Measurements from ENCODE around the gene TJP2.
A peak's percentile ranks its signal among the peaks of the same experiment; 100 is the strongest.

Gene TJP2

GRCh38 chr9:69176471-69177171 is 2.5 kb downstream of the TJP2 start:
- no peak overlapping the region for H3K4me3 ChIP-seq (ENCODE audit: low read depth, low read length)
- H3K4me1 ChIP-seq (ENCODE audit: control insufficient read depth, insufficient read depth, low read length, unreplicated experiment), result peaks cover 58% of the 10 kb centered on the region
- no peaks in the 10 kb centered on the region for H3K27me3 ChIP-seq (ENCODE audit: insufficient read depth, low read length)
- H3K27ac ChIP-seq (ENCODE audit: low read depth, low read length), result no peak overlapping the region
- H3K79me2 ChIP-seq (ENCODE audit: control insufficient read depth, insufficient read depth, low read length, unreplicated experiment), result peaks cover 40% of the 10 kb centered on the region
- no peaks in the 10 kb centered on the region for H3K36me3 ChIP-seq (ENCODE audit: insufficient read depth, low read length)
- no peak overlapping the region for H2AFZ ChIP-seq (ENCODE audit: low read length, unreplicated experiment)

GRCh38 chr9:69178583-69179011 is 4.5 kb downstream of the TJP2 start:
- Histone ChIP-seq H3K4me3 (ENCODE audit: low read depth, low read length) (no peak overlapping the region), H3K79me2 (ENCODE audit: control insufficient read depth, insufficient read depth, low read length, unreplicated experiment) (peaks cover 54% of the 10 kb centered on the region), H2AFZ (ENCODE audit: low read length, unreplicated experiment) (no peak overlapping the region), H3K36me3 (ENCODE audit: insufficient read depth, low read length) (no peaks in the 10 kb centered on the region), H3K4me1 (ENCODE audit: control insufficient read depth, insufficient read depth, low read length, unreplicated experiment) (peaks cover 55% of the 10 kb centered on the region), H3K27me3 (ENCODE audit: insufficient read depth, low read length) (no peaks in the 10 kb centered on the region), H3K27ac (ENCODE audit: low read depth, low read length) (no peak overlapping the region)

GRCh38 chr9:69179037-69179436 is 5.0 kb downstream of the TJP2 start:
- Histone ChIP-seq H3K27me3 (ENCODE audit: insufficient read depth, low read length) (no peaks in the 10 kb centered on the region), H2AFZ (ENCODE audit: low read length, unreplicated experiment) (no peak overlapping the region), H3K27ac (ENCODE audit: low read depth, low read length) (0 out of 2 replicates have a peak overlapping the region, but pooled peaks have one; percentile 16), H3K79me2 (ENCODE audit: control insufficient read depth, insufficient read depth, low read length, unreplicated experiment) (peaks cover 55% of the 10 kb centered on the region), H3K4me3 (ENCODE audit: low read depth, low read length) (no peak overlapping the region), H3K4me1 (ENCODE audit: control insufficient read depth, insufficient read depth, low read length, unreplicated experiment) (peaks cover 55% of the 10 kb centered on the region), H3K36me3 (ENCODE audit: insufficient read depth, low read length) (no peaks in the 10 kb centered on the region)

GRCh38 chr9:69180200-69180599 is 6.1 kb downstream of the TJP2 start:
- Histone ChIP-seq H3K4me1 (ENCODE audit: control insufficient read depth, insufficient read depth, low read length, unreplicated experiment) (peaks cover 55% of the 10 kb centered on the region), H3K4me3 (ENCODE audit: low read depth, low read length) (peak overlapping the region; percentile 65), H3K36me3 (ENCODE audit: insufficient read depth, low read length) (no peaks in the 10 kb centered on the region), H3K27ac (ENCODE audit: low read depth, low read length) (peak overlapping the region; percentile 86), H2AFZ (ENCODE audit: low read length, unreplicated experiment) (peak overlapping the region; percentile 44), H3K79me2 (ENCODE audit: control insufficient read depth, insufficient read depth, low read length, unreplicated experiment) (peaks cover 59% of the 10 kb centered on the region), H3K27me3 (ENCODE audit: insufficient read depth, low read length) (no peaks in the 10 kb centered on the region)

GRCh38 chr9:69180670-69181069 is 6.6 kb downstream of the TJP2 start:
- Histone ChIP-seq H2AFZ (ENCODE audit: low read length, unreplicated experiment) (peak overlapping the region; percentile 44), H3K27ac (ENCODE audit: low read depth, low read length) (peak overlapping the region; percentile 86), H3K27me3 (ENCODE audit: insufficient read depth, low read length) (no peaks in the 10 kb centered on the region), H3K36me3 (ENCODE audit: insufficient read depth, low read length) (no peaks in the 10 kb centered on the region), H3K4me3 (ENCODE audit: low read depth, low read length) (peak overlapping the region; percentile 65), H3K4me1 (ENCODE audit: control insufficient read depth, insufficient read depth, low read length, unreplicated experiment) (peaks cover 51% of the 10 kb centered on the region), H3K79me2 (ENCODE audit: control insufficient read depth, insufficient read depth, low read length, unreplicated experiment) (peaks cover 58% of the 10 kb centered on the region)

- Histone ChIP-seq H3K27ac (ENCODE audit: low read depth, low read length) (no peak overlapping the region), H3K36me3 (ENCODE audit: insufficient read depth, low read length) (no peaks in the 10 kb centered on the region), H3K4me3 (ENCODE audit: low read depth, low read length) (no peak overlapping the region), H2AFZ (ENCODE audit: low read length, unreplicated experiment) (no peak overlapping the region), H3K4me1 (ENCODE audit: control insufficient read depth, insufficient read depth, low read length, unreplicated experiment) (peaks cover 44% of the 10 kb centered on the region), H3K79me2 (ENCODE audit: control insufficient read depth, insufficient read depth, low read length, unreplicated experiment) (peaks cover 48% of the 10 kb centered on the region), H3K27me3 (ENCODE audit: insufficient read depth, low read length) (no peaks in the 10 kb centered on the region)
Measured at GRCh38 chr9:69181908-69182353, 7.9 kb downstream of the TJP2 start.

GRCh38 chr9:69184266-69184665 is 10.2 kb downstream of the TJP2 start:
- H3K4me3 ChIP-seq (ENCODE audit: low read depth, low read length), result no peak overlapping the region
- peaks cover 43% of the 10 kb centered on the region for H3K79me2 ChIP-seq (ENCODE audit: control insufficient read depth, insufficient read depth, low read length, unreplicated experiment)
- H3K4me1 ChIP-seq (ENCODE audit: control insufficient read depth, insufficient read depth, low read length, unreplicated experiment), result peaks cover 37% of the 10 kb centered on the region

GRCh38 chr9:69186841-69187611 is 12.9 kb downstream of the TJP2 start:
- Histone ChIP-seq H3K79me2 (ENCODE audit: control insufficient read depth, insufficient read depth, low read length, unreplicated experiment) (peaks cover 26% of the 10 kb centered on the region), H2AFZ (ENCODE audit: low read length, unreplicated experiment) (no peak overlapping the region), H3K27me3 (ENCODE audit: insufficient read depth, low read length) (no peaks in the 10 kb centered on the region), H3K4me1 (ENCODE audit: control insufficient read depth, insufficient read depth, low read length, unreplicated experiment) (peaks cover 14% of the 10 kb centered on the region), H3K27ac (ENCODE audit: low read depth, low read length) (no peak overlapping the region), H3K36me3 (ENCODE audit: insufficient read depth, low read length) (no peaks in the 10 kb centered on the region), H3K4me3 (ENCODE audit: low read depth, low read length) (no peak overlapping the region)

More at GRCh38 chr9:69184266-69184665, 10.2 kb downstream of the TJP2 start:
- no peak overlapping the region for H3K27ac ChIP-seq (ENCODE audit: low read depth, low read length)
- H2AFZ ChIP-seq (ENCODE audit: low read length, unreplicated experiment), result no peak overlapping the region
- H3K27me3 ChIP-seq (ENCODE audit: insufficient read depth, low read length), result no peaks in the 10 kb centered on the region
- no peaks in the 10 kb centered on the region for H3K36me3 ChIP-seq (ENCODE audit: insufficient read depth, low read length)

GRCh38 chr9:69188975-69189374 is 14.9 kb downstream of the TJP2 start:
- peaks cover 19% of the 10 kb centered on the region for H3K79me2 ChIP-seq (ENCODE audit: control insufficient read depth, insufficient read depth, low read length, unreplicated experiment)
- H3K4me1 ChIP-seq (ENCODE audit: control insufficient read depth, insufficient read depth, low read length, unreplicated experiment), result peaks cover 13% of the 10 kb centered on the region
- no peak overlapping the region for H3K4me3 ChIP-seq (ENCODE audit: low read depth, low read length)
- no peak overlapping the region for H3K27ac ChIP-seq (ENCODE audit: low read depth, low read length)
- no peaks in the 10 kb centered on the region for H3K27me3 ChIP-seq (ENCODE audit: insufficient read depth, low read length)
- H3K36me3 ChIP-seq (ENCODE audit: insufficient read depth, low read length), result no peaks in the 10 kb centered on the region
- no peak overlapping the region for H2AFZ ChIP-seq (ENCODE audit: low read length, unreplicated experiment)

- peaks cover 19% of the 10 kb centered on the region for H3K79me2 ChIP-seq (ENCODE audit: control insufficient read depth, insufficient read depth, low read length, unreplicated experiment)
- H3K36me3 ChIP-seq (ENCODE audit: insufficient read depth, low read length), result no peaks in the 10 kb centered on the region
- no peak overlapping the region for H3K4me3 ChIP-seq (ENCODE audit: low read depth, low read length)
- no peak overlapping the region for H3K27ac ChIP-seq (ENCODE audit: low read depth, low read length)
- no peak overlapping the region for H2AFZ ChIP-seq (ENCODE audit: low read length, unreplicated experiment)
- no peaks in the 10 kb centered on the region for H3K27me3 ChIP-seq (ENCODE audit: insufficient read depth, low read length)
- peaks cover 13% of the 10 kb centered on the region for H3K4me1 ChIP-seq (ENCODE audit: control insufficient read depth, insufficient read depth, low read length, unreplicated experiment)
Measured at GRCh38 chr9:69190086-69190862, 16.2 kb downstream of the TJP2 start.

Measured in ACC112 (cell line).